ENCODE results near the gene NFX1. TPM values are rescaled to one million over a fixed set of nuclear protein-coding genes. Genes with fewer than 3 reads are reported as not detected.
"Not testable (repeated sequence)": the region's sequence is repeated elsewhere in the genome, so short reads cannot be mapped to it uniquely, and the experiment has no call there.

NFX1 gene
- total and polyA plus RNA-seq, 2 donors (not counting 1 experiment from before 2014, with no cell fraction given) = 67.6 to 76.3 TPM

DNA sequence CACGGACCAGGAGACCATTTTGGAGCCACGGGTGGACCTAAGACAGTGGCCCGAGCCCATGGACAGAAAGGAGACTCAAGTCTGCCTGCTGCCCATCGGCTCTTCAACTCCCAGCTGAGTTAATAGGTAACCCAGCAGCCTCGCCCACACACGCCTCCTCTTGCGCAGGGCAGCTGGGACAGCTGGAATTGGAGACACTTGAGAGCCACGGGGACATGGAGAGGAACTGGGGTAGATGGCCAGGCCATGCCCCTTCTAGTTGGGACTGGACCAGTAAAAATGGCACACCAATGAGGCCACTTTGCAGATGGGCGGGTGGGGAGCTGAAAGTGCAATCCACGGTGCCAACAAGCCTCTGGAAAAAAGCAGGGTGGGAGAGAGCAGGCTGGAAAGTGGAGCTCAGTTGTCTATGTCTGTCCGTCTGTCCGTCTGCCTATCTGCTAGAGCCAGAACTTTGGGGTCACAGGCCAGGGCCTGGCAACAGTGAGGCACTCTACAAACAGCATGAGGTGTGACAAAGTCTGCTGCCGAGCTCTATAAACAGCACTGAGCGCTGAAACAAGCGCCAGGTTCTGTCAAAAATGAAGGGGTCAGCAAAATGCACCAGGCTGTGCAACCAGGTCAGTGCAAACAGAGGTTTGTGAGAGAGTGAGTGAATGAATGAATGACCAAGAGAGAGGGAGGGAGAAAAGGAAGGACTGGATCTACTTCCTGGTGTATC is 105.0 kb downstream of the NFX1 start:
- DNase-seq; H3K9me3 ChIP-seq (ENCODE audit: control extremely low read depth in 1 of 3, control insufficient read depth in 2 of 3, insufficient read depth in 1 of 3, low read length in 2 of 3); H3K4me1 Mint-ChIP-seq; H3K27me3 ChIP-seq (replicated peaks in 1 of 4; ENCODE audit: control extremely low read depth in 1 of 4, control insufficient read depth in 3 of 4, insufficient read depth in 4 of 4, low read length in 3 of 4); ATAC-seq (ENCODE audit: low read depth); H3K79me2 ChIP-seq (ENCODE audit: control insufficient read depth, insufficient read depth, low read length); H2AFZ ChIP-seq (ENCODE audit: insufficient read depth, low read depth, low read length, poor library complexity, severe bottlenecking); H3K4me3 Mint-ChIP-seq; H3K27ac Mint-ChIP-seq; H3K36me3 ChIP-seq (replicated peaks in 1 of 2; ENCODE audit: control extremely low read depth in 1 of 2, control insufficient read depth in 1 of 2, extremely low read depth in 1 of 2, insufficient read depth in 2 of 2, low read length in 1 of 2); H3K27ac ChIP-seq (ENCODE audit: low read length in 2 of 2); CTCF ChIA-PET; H3K4me2 ChIP-seq (replicated peaks; ENCODE audit: low read depth, low read length, poor library complexity, severe bottlenecking); H3K9me3 Mint-ChIP-seq (ENCODE audit: insufficient read depth); intact Hi-C loops (cut with micrococcal nuclease); H3K4me3 ChIP-seq (ENCODE audit: control extremely low read depth in 1 of 5, extremely low read depth in 1 of 5, insufficient read depth in 1 of 5, low read depth in 2 of 5, low read length in 4 of 5); H3K9ac ChIP-seq (ENCODE audit: low read length); POLR2A ChIA-PET; H3K4me1 ChIP-seq (ENCODE audit: control insufficient read depth in 2 of 2, insufficient read depth in 2 of 2, low read length in 2 of 2); H4K20me1 ChIP-seq (ENCODE audit: control insufficient read depth, insufficient read depth, low read length, poor library complexity, severe bottlenecking): not testable (repeated sequence)
- 93% methylated on average over 15 of the region's 15 CpGs for WGBS (ENCODE audit: insufficient coverage)
- H3K27me3 Mint-ChIP-seq = peaks cover 16% of the 10 kb centered on the region

GRCh38 chr9:33397801-33398200 is 107.5 kb downstream of the NFX1 start:
- H3K9me3 Mint-ChIP-seq (ENCODE audit: insufficient read depth); ATAC-seq (ENCODE audit: low read depth); H3K4me1 Mint-ChIP-seq; CTCF ChIA-PET; intact Hi-C loops (cut with micrococcal nuclease); H3K27me3 ChIP-seq (replicated peaks in 1 of 4; ENCODE audit: control extremely low read depth in 1 of 4, control insufficient read depth in 3 of 4, insufficient read depth in 4 of 4, low read length in 3 of 4); H3K36me3 ChIP-seq (replicated peaks in 1 of 2; ENCODE audit: control extremely low read depth in 1 of 2, control insufficient read depth in 1 of 2, extremely low read depth in 1 of 2, insufficient read depth in 2 of 2, low read length in 1 of 2); H3K4me1 ChIP-seq (ENCODE audit: control insufficient read depth in 2 of 2, insufficient read depth in 2 of 2, low read length in 2 of 2); H3K9me3 ChIP-seq (ENCODE audit: control extremely low read depth in 1 of 3, control insufficient read depth in 2 of 3, insufficient read depth in 1 of 3, low read length in 2 of 3); H3K79me2 ChIP-seq (ENCODE audit: control insufficient read depth, insufficient read depth, low read length); H3K9ac ChIP-seq (ENCODE audit: low read length); H4K20me1 ChIP-seq (ENCODE audit: control insufficient read depth, insufficient read depth, low read length, poor library complexity, severe bottlenecking); H3K4me3 ChIP-seq (ENCODE audit: control extremely low read depth in 1 of 5, extremely low read depth in 1 of 5, insufficient read depth in 1 of 5, low read depth in 2 of 5, low read length in 4 of 5); POLR2A ChIA-PET; H3K4me3 Mint-ChIP-seq; H3K27ac ChIP-seq (ENCODE audit: low read length in 2 of 2); DNase-seq; H2AFZ ChIP-seq (ENCODE audit: insufficient read depth, low read depth, low read length, poor library complexity, severe bottlenecking); H3K4me2 ChIP-seq (replicated peaks; ENCODE audit: low read depth, low read length, poor library complexity, severe bottlenecking); H3K27ac Mint-ChIP-seq: not testable (repeated sequence)
- WGBS (ENCODE audit: insufficient coverage) = no CpG with 5 or more reads among the region's 4 CpGs
- H3K27me3 Mint-ChIP-seq = peaks cover 12% of the 10 kb centered on the region

- 63% methylated on average over 2 of the region's 4 CpGs for WGBS (ENCODE audit: insufficient coverage)
- H3K9me3 Mint-ChIP-seq (ENCODE audit: insufficient read depth); H3K9me3 ChIP-seq (ENCODE audit: control extremely low read depth in 1 of 3, control insufficient read depth in 2 of 3, insufficient read depth in 1 of 3, low read length in 2 of 3); H3K36me3 ChIP-seq (replicated peaks in 1 of 2; ENCODE audit: control extremely low read depth in 1 of 2, control insufficient read depth in 1 of 2, extremely low read depth in 1 of 2, insufficient read depth in 2 of 2, low read length in 1 of 2); H3K27ac ChIP-seq (ENCODE audit: low read length in 2 of 2); ATAC-seq (ENCODE audit: low read depth); H3K4me3 ChIP-seq (ENCODE audit: control extremely low read depth in 1 of 5, extremely low read depth in 1 of 5, insufficient read depth in 1 of 5, low read depth in 2 of 5, low read length in 4 of 5); H3K27me3 Mint-ChIP-seq; H3K27ac Mint-ChIP-seq; H3K4me1 ChIP-seq (ENCODE audit: control insufficient read depth in 2 of 2, insufficient read depth in 2 of 2, low read length in 2 of 2); CTCF ChIA-PET; H3K4me1 Mint-ChIP-seq; POLR2A ChIA-PET; H3K4me3 Mint-ChIP-seq; H3K9ac ChIP-seq (ENCODE audit: low read length); H3K27me3 ChIP-seq (replicated peaks in 1 of 4; ENCODE audit: control extremely low read depth in 1 of 4, control insufficient read depth in 3 of 4, insufficient read depth in 4 of 4, low read length in 3 of 4); intact Hi-C loops (cut with micrococcal nuclease); H3K79me2 ChIP-seq (ENCODE audit: control insufficient read depth, insufficient read depth, low read length); H2AFZ ChIP-seq (ENCODE audit: insufficient read depth, low read depth, low read length, poor library complexity, severe bottlenecking); H4K20me1 ChIP-seq (ENCODE audit: control insufficient read depth, insufficient read depth, low read length, poor library complexity, severe bottlenecking); H3K4me2 ChIP-seq (replicated peaks; ENCODE audit: low read depth, low read length, poor library complexity, severe bottlenecking); DNase-seq: not testable (repeated sequence)
Measured at GRCh38 chr9:33399047-33399446, 108.7 kb downstream of the NFX1 start.

DNA sequence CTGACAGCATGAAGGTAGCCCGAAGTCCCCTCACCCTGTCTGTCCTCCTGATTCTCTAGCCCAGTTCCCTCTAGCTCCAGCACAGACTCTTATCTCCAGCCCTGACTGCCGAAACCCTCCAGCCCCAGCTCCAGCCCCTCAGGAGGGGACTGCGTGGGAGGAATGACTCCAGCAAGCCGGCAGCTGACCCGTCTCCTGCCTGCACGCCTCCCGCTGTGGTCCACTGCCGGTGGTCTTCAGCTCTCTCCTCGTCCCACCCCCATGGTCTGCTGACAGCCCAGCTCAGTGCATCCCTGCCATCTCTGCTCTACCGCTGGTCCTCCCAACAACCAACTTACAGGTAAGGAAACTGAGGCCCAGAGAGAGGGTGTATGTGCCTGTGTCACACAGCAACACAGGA is 111.5 kb downstream of the NFX1 start:
- H3K4me1 ChIP-seq (ENCODE audit: control insufficient read depth in 2 of 2, insufficient read depth in 2 of 2, low read length in 2 of 2); H3K27ac Mint-ChIP-seq; H3K27ac ChIP-seq (ENCODE audit: low read length in 2 of 2); H3K36me3 ChIP-seq (replicated peaks in 1 of 2; ENCODE audit: control extremely low read depth in 1 of 2, control insufficient read depth in 1 of 2, extremely low read depth in 1 of 2, insufficient read depth in 2 of 2, low read length in 1 of 2); H2AFZ ChIP-seq (ENCODE audit: insufficient read depth, low read depth, low read length, poor library complexity, severe bottlenecking); H3K27me3 Mint-ChIP-seq; ATAC-seq (ENCODE audit: low read depth); H3K27me3 ChIP-seq (replicated peaks in 1 of 4; ENCODE audit: control extremely low read depth in 1 of 4, control insufficient read depth in 3 of 4, insufficient read depth in 4 of 4, low read length in 3 of 4); POLR2A ChIA-PET; H3K4me3 ChIP-seq (ENCODE audit: control extremely low read depth in 1 of 5, extremely low read depth in 1 of 5, insufficient read depth in 1 of 5, low read depth in 2 of 5, low read length in 4 of 5); DNase-seq; H3K9me3 ChIP-seq (ENCODE audit: control extremely low read depth in 1 of 3, control insufficient read depth in 2 of 3, insufficient read depth in 1 of 3, low read length in 2 of 3); H3K9ac ChIP-seq (ENCODE audit: low read length); H3K4me3 Mint-ChIP-seq; H3K9me3 Mint-ChIP-seq (ENCODE audit: insufficient read depth); H4K20me1 ChIP-seq (ENCODE audit: control insufficient read depth, insufficient read depth, low read length, poor library complexity, severe bottlenecking); H3K79me2 ChIP-seq (ENCODE audit: control insufficient read depth, insufficient read depth, low read length); CTCF ChIA-PET; H3K4me1 Mint-ChIP-seq; H3K4me2 ChIP-seq (replicated peaks; ENCODE audit: low read depth, low read length, poor library complexity, severe bottlenecking): not testable (repeated sequence)
- intact Hi-C loops (cut with micrococcal nuclease) = loop anchor here (2.0 to 10.0 kb wide), 2 partner anchors 65 to 93 kb away; no protein-coding TSS in a partner anchor
- WGBS (ENCODE audit: insufficient coverage) = 100% methylated on average over 4 of the region's 10 CpGs
